Upper lobe of left lung (tissue), 4 donors: ENCODE results near the gene DGCR8.

Experiments used
- CTCF ChIP-seq, 6 experiments: fragments of 450-650 bp in 4 of 6; fragments of 200-600 bp in 2 of 6; sonication (generic) in 2 of 6; IDR thresholded peaks; one replicate each; pipeline ENCODE4 v1.5.1; 2016 to 2019; ENCODE audit warnings: antibody characterized with exemption in 6 of 6
- POLR2A ChIP-seq, 4 donors: fragments of 450-650 bp; IDR thresholded peaks; one replicate each; pipeline ENCODE4 v1.5.1; 2016 to 2017; ENCODE audit warnings: antibody characterized with exemption in 4 of 4, mild to moderate bottlenecking in 2 of 4

GRCh38 chr22:20052309-20053259, 27.5 kb upstream of the DGCR8 start:
- TF ChIP-seq CTCF (IDR thresholded peaks at IDR 0.05) (no peak), POLR2A (IDR thresholded peaks at IDR 0.05) (no peak)
